Osteoblast (primary cell): ENCODE measurements around the gene ESYT2. TPM values are rescaled to one million over a fixed set of nuclear protein-coding genes. Genes with fewer than 3 reads are reported as not detected.

ENCODE experiments used
- DNase-seq: peaks from one replicate; pipeline ENCODE4 v3.0.0; 2011; ENCODE audit warnings: low spot score, mixed read lengths; ENCODE audit not compliant: insufficient read length; ENCODE audit errors: missing footprints
- H2AFZ ChIP-seq: 2 replicates; pipeline ENCODE4 v1.6.0; 2011; ENCODE audit warnings: mild to moderate bottlenecking, low read length
- H3K27ac ChIP-seq: 2 replicates; pipeline ENCODE4 v1.5.1; 2011; ENCODE audit warnings: mild to moderate bottlenecking, low read depth, low read length, moderate library complexity
- H3K27me3 ChIP-seq: 2 replicates; pipeline ENCODE4 v1.6.0; 2012; ENCODE audit warnings: mild to moderate bottlenecking, control low read depth, inconsistent platforms, low read length, moderate library complexity; ENCODE audit not compliant: insufficient read depth
- H3K36me3 ChIP-seq: 2 replicates; pipeline ENCODE4 v1.5.1; 2011; ENCODE audit warnings: mild to moderate bottlenecking, low read length, control low read depth, moderate library complexity; ENCODE audit not compliant: insufficient read depth
- H3K4me1 ChIP-seq: 2 replicates; pipeline ENCODE4 v1.5.1; 2011; ENCODE audit warnings: mild to moderate bottlenecking, low read length, control low read depth, moderate library complexity; ENCODE audit not compliant: insufficient read depth
- H3K4me2 ChIP-seq: 2 replicates; pipeline ENCODE4 v1.6.0; 2011; ENCODE audit warnings: mild to moderate bottlenecking, low read length; ENCODE audit not compliant: insufficient read depth
- H3K4me3 ChIP-seq: fragments of 200-600 bp; sonication (generic); 3 replicates; pipeline ENCODE4 v1.5.1; 2012; ENCODE audit warnings: mild to moderate bottlenecking, low read length, inconsistent platforms; ENCODE audit not compliant: insufficient read depth
- H3K79me2 ChIP-seq: 2 replicates; pipeline ENCODE4 v1.6.0; 2012; ENCODE audit warnings: mild to moderate bottlenecking, low read length, control low read depth, inconsistent platforms; ENCODE audit not compliant: insufficient read depth
- H3K9me3 ChIP-seq: 2 replicates; pipeline ENCODE4 v1.5.1; 2011; ENCODE audit warnings: low read depth, low read length, control low read depth
- H4K20me1 ChIP-seq: 2 replicates; pipeline ENCODE4 v1.6.0; 2012; ENCODE audit warnings: mild to moderate bottlenecking, low read length, control low read depth; ENCODE audit not compliant: insufficient read depth
- CTCF ChIP-seq: IDR thresholded peaks from 2 replicates; pipeline ENCODE4 v1.5.1; 2011; ENCODE audit warnings: mild to moderate bottlenecking, low read depth, low read length, moderate library complexity; ENCODE audit errors: extremely low read depth
- total RNA-seq: library from RNA; depleted of rRNA; stranded (reverse); fragments of >200 nt; gene quantifications from 2 replicates; pipeline ENCODE4 v1.2.3, GENCODE V29; 2012

The ESYT2 gene
- total RNA-seq, 1 donor = 132 TPM

- TF ChIP-seq CTCF = no peak
- no peak for DNase-seq
These were observed 29.5 kb upstream of the ESYT2 start for GRCh38 chr7:158858592-158859503.

GRCh38 chr7:158856883-158857668 lies 27.8 kb upstream of the ESYT2 start:
- Histone ChIP-seq H2AFZ (peak overlapping the region; percentile 74), H3K79me2 (peaks cover 28% of the 10 kb centered on the region), H4K20me1 (peaks cover 2% of the 10 kb centered on the region), H3K27ac (peak overlapping the region; percentile 65), H3K36me3 (no peaks in the 10 kb centered on the region), H3K27me3 (no peaks in the 10 kb centered on the region), H3K4me2 (peak overlapping the region; percentile 64), H3K4me1 (peaks cover 7% of the 10 kb centered on the region), H3K9me3 (no peaks in the 10 kb centered on the region), H3K4me3 (peak overlapping the region; percentile 92)
- no peak for DNase-seq
- TF ChIP-seq CTCF = no peak

More at GRCh38 chr7:158858592-158859503, 29.5 kb upstream of the ESYT2 start:
- Histone ChIP-seq H3K9me3 (no peaks in the 10 kb centered on the region), H2AFZ (no peak overlapping the region), H3K79me2 (peaks cover 28% of the 10 kb centered on the region), H3K27me3 (no peaks in the 10 kb centered on the region), H3K4me1 (peaks cover 7% of the 10 kb centered on the region), H3K4me3 (no peak overlapping the region), H4K20me1 (peaks cover 2% of the 10 kb centered on the region), H3K27ac (no peak overlapping the region), H3K4me2 (no peak overlapping the region), H3K36me3 (no peaks in the 10 kb centered on the region)

- no peak for TF ChIP-seq CTCF
- DNase-seq = no peak
- no peak overlapping the region for H3K4me3 ChIP-seq
- H3K79me2 ChIP-seq = peaks cover 25% of the 10 kb centered on the region
- no peak overlapping the region for H3K27ac ChIP-seq
- H3K36me3 ChIP-seq = no peaks in the 10 kb centered on the region
- H4K20me1 ChIP-seq = no peaks in the 10 kb centered on the region
- no peaks in the 10 kb centered on the region for H3K27me3 ChIP-seq
- peaks cover 7% of the 10 kb centered on the region for H3K4me1 ChIP-seq
- H2AFZ ChIP-seq = no peak overlapping the region
- no peaks in the 10 kb centered on the region for H3K9me3 ChIP-seq
- H3K4me2 ChIP-seq = no peak overlapping the region
These were observed 25.4 kb upstream of the ESYT2 start for GRCh38 chr7:158854681-158855081.
